HL-60 (cell line): ENCODE measurements around the gene ABCF2.

Experiments used
- DNase-seq, 2 experiments: peaks; one replicate each; pipeline ENCODE4 v3.0.0-alpha.2; 2010 to 2020; ENCODE audit warnings: low read depth in 1 of 2, low spot score in 1 of 2
- H3K27ac ChIP-seq: fragments of 250-450 bp; sonication (Bioruptor Pico); replicated peaks from 2 replicates; pipeline ENCODE4 v1.5.1; 2020; ENCODE audit warnings: mild to moderate bottlenecking, moderate library complexity
- H3K27me3 ChIP-seq: fragments of 250-450 bp; sonication (Bioruptor Pico); 2 replicates; pipeline ENCODE4 v1.5.1; 2021; ENCODE audit warnings: mild to moderate bottlenecking, moderate library complexity; ENCODE audit not compliant: insufficient read depth, poor library complexity, severe bottlenecking
- H3K4me3 ChIP-seq: replicated peaks from 2 replicates; pipeline ENCODE4 v1.5.1; 2011; ENCODE audit warnings: mild to moderate bottlenecking, control low read depth, low read length; ENCODE audit not compliant: insufficient read depth
- GABPA ChIP-seq: IDR thresholded peaks from 2 replicates; pipeline ENCODE4 v1.6.1; 2012; ENCODE audit warnings: low read depth
- POLR2AphosphoS5 ChIP-seq: IDR thresholded peaks from 2 replicates; pipeline ENCODE4 v1.6.1; 2012; ENCODE audit warnings: low read depth
- SPI1 ChIP-seq: IDR thresholded peaks from 2 replicates; pipeline ENCODE4 v1.6.1; 2012; ENCODE audit warnings: low read depth, mild to moderate bottlenecking, borderline replicate concordance
- TF ChIP-seq, protein P1 (sequence below): IDR thresholded peaks from one replicate; pipeline ENCODE4 v1.5.1; 2011; ENCODE audit warnings: low read length, control low read depth, inconsistent platforms; ENCODE audit not compliant: insufficient read depth
- TF ChIP-seq, protein P2 (sequence below): IDR thresholded peaks from 2 replicates; pipeline ENCODE4 v1.6.1; 2012; ENCODE audit warnings: low read depth; ENCODE audit not compliant: insufficient replicate concordance

The ABCF2 gene

DNA sequence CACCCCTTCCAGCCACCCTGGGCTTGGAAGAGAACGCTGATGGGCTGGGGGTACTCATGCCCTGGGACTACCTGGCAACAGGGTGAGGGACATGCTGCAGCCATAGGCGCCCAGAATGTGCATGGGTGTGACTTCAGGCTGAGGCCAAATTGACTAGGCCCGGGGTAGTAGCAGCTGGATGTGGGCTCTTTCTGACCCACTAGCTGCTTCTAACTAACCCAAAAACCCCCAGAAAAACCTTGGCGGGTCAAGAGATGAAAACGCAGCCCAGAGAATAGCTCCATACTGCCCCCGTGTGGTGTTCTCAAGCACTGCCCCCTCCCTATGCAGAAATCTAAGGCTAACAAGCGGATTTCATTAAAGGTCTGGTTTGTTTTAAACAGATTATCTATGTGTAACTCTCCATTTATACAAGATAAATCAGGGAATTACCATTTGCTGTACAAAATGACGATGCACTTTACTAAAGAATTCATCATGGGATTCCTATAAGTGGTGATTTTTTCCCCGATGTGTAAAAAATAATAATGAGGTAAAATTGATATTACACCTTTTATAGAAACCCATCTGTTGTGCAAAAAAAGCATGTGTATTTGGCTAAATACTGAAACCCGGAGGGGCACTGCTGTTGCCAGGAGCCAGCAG lies 17.3 kb upstream of the ABCF2 start:
- H3K4me3 ChIP-seq, result no peak overlapping the region
- H3K27me3 ChIP-seq, result peaks cover 37% of the 10 kb centered on the region
- H3K27ac ChIP-seq, result no peak overlapping the region
- DNase-seq, result peak in 1 of 2 experiments; percentile 52
- TF ChIP-seq, protein P1, sequence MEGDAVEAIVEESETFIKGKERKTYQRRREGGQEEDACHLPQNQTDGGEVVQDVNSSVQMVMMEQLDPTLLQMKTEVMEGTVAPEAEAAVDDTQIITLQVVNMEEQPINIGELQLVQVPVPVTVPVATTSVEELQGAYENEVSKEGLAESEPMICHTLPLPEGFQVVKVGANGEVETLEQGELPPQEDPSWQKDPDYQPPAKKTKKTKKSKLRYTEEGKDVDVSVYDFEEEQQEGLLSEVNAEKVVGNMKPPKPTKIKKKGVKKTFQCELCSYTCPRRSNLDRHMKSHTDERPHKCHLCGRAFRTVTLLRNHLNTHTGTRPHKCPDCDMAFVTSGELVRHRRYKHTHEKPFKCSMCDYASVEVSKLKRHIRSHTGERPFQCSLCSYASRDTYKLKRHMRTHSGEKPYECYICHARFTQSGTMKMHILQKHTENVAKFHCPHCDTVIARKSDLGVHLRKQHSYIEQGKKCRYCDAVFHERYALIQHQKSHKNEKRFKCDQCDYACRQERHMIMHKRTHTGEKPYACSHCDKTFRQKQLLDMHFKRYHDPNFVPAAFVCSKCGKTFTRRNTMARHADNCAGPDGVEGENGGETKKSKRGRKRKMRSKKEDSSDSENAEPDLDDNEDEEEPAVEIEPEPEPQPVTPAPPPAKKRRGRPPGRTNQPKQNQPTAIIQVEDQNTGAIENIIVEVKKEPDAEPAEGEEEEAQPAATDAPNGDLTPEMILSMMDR, result peak; percentile 91
- no peak for TF ChIP-seq SPI1
- no peak for TF ChIP-seq POLR2AphosphoS5
- TF ChIP-seq GABPA, result no peak

- DNase-seq, result no peak
- no peak overlapping the region for H3K27ac ChIP-seq
- peaks cover 37% of the 10 kb centered on the region for H3K27me3 ChIP-seq
- no peak overlapping the region for H3K4me3 ChIP-seq
- TF ChIP-seq, protein P1, result no peak
- TF ChIP-seq, protein P2, sequence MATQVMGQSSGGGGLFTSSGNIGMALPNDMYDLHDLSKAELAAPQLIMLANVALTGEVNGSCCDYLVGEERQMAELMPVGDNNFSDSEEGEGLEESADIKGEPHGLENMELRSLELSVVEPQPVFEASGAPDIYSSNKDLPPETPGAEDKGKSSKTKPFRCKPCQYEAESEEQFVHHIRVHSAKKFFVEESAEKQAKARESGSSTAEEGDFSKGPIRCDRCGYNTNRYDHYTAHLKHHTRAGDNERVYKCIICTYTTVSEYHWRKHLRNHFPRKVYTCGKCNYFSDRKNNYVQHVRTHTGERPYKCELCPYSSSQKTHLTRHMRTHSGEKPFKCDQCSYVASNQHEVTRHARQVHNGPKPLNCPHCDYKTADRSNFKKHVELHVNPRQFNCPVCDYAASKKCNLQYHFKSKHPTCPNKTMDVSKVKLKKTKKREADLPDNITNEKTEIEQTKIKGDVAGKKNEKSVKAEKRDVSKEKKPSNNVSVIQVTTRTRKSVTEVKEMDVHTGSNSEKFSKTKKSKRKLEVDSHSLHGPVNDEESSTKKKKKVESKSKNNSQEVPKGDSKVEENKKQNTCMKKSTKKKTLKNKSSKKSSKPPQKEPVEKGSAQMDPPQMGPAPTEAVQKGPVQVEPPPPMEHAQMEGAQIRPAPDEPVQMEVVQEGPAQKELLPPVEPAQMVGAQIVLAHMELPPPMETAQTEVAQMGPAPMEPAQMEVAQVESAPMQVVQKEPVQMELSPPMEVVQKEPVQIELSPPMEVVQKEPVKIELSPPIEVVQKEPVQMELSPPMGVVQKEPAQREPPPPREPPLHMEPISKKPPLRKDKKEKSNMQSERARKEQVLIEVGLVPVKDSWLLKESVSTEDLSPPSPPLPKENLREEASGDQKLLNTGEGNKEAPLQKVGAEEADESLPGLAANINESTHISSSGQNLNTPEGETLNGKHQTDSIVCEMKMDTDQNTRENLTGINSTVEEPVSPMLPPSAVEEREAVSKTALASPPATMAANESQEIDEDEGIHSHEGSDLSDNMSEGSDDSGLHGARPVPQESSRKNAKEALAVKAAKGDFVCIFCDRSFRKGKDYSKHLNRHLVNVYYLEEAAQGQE, result no peak
- TF ChIP-seq SPI1 (no peak), GABPA (no peak), POLR2AphosphoS5 (no peak)
Observed at GRCh38 chr7:151243408-151244195, 16.6 kb upstream of the ABCF2 start.

DNA sequence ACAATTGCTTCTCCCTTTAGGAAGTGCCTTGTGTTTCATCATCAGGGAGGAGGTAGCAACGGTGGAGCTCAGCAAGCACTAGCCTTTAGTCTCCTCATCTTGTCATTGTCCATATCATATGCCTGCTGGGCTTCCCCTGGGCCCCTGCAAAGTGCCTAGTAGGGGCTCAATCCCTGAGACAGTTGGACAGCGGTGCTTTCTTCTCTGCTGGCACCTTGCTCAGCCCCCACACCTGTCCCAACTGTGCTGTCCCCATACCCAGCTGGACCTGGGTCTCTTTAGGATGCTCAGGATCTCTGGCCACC lies 16.0 kb upstream of the ABCF2 start:
- TF ChIP-seq, protein P2, result no peak
- TF ChIP-seq GABPA (no peak), POLR2AphosphoS5 (no peak), SPI1 (no peak)
- TF ChIP-seq, protein P1, result no peak
- Histone ChIP-seq H3K27me3 (peaks cover 33% of the 10 kb centered on the region), H3K27ac (no peak overlapping the region), H3K4me3 (no peak overlapping the region)
- DNase-seq, result no peak
